GM18520 (cell line): Measurements from ENCODE around the gene ANXA3.

Source experiments
- ATAC-seq: cut with Tn5 transposase; IDR thresholded peaks from one replicate; pipeline ENCODE4 v1.9.1; 2021; ENCODE audit not compliant: unreplicated experiment

ANXA3 gene

GRCh38 chr4:78610546-78611214 is 59.1 kb downstream of the ANXA3 start:
- no peak for ATAC-seq

DNA sequence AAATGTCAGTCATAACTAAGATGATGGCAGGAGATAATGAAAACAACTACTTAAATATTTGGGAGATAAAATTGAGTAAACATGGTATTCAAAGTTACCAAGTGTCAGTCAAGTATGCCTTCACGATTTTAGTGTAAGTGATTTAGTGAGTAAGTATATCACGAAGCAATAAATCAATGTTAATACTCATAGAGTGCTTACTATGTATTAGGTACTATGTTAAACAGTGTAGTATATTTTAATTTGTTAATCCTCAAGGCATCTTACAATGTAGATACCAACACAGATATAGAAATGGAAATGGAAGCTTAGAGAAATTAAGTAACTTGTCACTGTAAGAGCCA is 59.6 kb downstream of the ANXA3 start:
- no peak for ATAC-seq

GRCh38 chr4:78612398-78613178 is 61.0 kb downstream of the ANXA3 start:
- ATAC-seq, result no peak

GRCh38 chr4:78613522-78614321 is 62.2 kb downstream of the ANXA3 start:
- ATAC-seq, result peak; percentile 79

DNA sequence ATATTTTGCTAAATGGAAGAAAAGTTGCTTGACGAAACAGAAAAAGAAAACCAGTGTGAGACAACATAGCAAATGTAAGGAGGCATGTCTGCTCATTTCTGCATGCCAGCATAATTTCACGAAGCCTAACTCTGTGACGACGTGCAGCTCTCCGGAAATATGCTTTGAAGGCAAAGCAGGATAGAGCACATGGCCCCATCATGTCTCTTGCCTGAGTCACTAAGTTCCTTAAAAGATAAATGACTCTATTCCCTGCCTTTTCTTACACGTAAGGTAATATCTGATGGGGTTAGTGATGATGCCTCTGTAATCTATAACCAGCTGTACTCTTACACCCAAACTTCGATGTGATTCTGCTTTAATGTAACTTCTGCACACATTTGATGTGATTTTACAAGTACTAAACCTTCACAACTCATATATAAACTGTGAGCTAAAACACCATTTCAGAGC is 64.5 kb downstream of the ANXA3 start:
- no peak for ATAC-seq

- ATAC-seq, result no peak
Observed at GRCh38 chr4:78618436-78618835, 66.9 kb downstream of the ANXA3 start.

- no peak for ATAC-seq
Observed at GRCh38 chr4:78621395-78621794, 69.8 kb downstream of the ANXA3 start.

DNA sequence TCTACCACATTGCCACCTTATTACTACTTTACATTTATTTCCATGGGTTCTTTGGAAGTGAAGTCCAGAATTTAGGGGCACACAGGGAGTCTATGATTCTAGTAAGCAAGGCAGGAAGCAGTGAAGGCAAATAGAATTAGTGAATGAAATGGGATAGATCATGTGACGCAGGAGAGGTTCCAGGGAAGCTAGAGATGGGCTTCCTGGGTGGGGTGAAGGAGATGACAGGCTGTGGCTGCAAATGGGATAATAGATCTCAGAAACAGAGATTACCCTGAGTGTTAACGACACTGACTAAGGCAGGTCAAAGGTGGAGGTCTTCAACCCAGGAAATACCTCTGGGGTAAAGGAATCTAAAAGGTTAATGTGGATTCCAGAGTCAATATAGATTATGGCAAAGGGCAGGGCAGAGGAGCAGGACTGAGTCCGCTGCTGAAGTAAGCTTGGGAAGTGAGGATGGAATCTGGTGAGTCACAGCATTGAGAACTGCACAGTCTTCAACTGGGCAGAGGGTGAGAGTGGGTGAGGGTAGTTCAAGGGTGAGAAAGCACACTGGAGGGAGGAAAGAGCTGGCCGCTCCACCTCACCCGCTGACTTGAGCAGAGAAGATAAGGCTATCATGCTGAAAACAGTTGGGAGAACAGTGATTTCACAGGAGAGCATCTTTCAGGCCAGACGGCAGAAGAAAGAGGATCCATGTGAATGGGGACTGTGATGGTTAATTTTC is 70.8 kb downstream of the ANXA3 start:
- ATAC-seq, result no peak

- ATAC-seq, result no peak
Observed at GRCh38 chr4:78624048-78624447, 72.5 kb downstream of the ANXA3 start.

DNA sequence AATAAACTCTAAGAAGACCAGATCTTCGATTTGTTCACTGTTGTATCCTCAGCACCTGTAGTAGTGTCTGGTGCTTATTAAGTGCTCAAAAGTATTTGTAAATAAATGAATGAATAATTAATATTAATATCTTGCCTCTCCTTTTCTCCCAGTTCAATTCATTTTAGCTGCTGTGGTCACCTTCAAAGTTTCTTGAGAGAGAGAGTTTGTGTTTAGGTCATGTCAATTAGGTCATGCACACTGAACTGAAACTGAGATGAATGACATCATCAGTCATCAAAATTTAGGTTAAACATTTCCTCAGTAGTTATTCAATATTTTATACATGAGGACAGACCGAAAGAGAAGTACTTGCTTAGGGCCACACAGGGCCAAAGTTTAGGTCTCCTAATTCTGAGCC is 73.5 kb downstream of the ANXA3 start:
- peak; percentile 28 for ATAC-seq

DNA sequence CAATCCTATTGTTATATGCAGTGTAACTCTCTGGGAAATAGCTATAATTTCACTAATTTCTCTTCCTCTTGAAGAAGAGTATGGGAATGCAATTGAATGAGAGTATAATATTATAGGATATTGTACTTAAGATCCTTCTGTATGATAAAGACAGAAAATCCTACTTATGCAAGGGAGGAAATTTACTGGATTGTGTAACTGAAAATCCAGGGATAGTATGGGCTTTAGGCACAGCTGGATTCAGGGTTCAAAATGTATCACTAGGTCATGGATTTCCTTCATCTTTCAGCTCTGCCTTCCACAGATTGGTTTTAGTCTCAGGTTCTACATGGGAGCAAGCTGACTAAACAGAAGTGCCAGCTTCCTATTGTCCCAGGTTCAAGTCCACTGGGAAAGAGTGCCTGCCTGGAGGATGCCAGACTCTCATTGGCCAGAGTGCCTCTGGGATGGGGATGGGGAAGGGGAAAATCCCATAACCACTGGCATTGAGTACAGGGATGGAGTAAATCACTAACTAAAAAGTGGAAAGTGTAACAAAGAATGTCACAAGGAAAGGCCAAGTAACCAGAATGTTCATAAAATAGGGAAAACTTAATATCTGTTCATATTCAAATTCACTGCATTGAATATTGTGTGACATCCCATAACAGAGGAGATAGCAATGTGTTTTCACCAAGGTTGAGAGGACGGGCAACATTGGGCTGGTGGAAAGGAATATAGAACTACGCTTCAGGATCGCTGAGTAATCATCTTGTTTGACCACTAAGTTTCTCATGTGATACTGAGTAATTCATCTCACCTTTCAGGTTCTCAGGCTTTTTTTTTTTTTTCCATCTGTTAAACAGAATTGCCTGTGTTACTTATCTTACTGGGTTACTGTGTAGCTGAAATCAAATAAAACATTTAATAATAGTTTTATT is 75.7 kb downstream of the ANXA3 start:
- ATAC-seq, result peak; percentile 30

DNA sequence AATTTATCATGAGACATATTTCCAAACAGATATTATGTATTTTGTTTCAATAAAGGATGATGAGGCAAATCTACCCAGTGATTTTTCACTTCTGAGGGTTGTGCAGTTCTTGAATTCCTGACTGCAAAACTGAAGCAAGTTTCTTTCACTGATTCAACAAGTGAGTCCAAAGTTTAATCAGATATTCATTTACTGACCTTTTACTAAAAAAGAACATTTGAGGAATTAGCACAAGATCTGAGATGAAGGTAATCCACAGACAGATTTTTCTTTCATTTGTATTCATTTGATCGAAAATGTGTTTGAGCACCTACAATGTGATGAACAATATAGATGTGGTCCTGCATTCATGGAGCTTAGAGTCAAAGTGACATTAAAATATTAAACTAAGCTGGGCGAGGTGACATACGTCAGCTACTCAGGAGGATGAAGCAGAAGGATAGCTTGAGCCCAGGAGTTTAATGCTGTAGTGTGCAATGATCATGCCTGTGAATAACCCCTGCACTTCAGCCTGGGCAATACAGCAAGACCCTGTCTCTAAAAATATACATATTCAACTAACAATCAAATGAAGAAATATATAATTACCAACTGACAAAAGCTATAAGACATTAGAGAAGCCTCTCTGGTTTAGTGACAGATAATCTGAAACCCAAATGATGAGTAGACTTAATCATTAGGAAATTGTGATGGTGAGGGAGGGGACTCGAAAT is 76.6 kb downstream of the ANXA3 start:
- no peak for ATAC-seq

DNA sequence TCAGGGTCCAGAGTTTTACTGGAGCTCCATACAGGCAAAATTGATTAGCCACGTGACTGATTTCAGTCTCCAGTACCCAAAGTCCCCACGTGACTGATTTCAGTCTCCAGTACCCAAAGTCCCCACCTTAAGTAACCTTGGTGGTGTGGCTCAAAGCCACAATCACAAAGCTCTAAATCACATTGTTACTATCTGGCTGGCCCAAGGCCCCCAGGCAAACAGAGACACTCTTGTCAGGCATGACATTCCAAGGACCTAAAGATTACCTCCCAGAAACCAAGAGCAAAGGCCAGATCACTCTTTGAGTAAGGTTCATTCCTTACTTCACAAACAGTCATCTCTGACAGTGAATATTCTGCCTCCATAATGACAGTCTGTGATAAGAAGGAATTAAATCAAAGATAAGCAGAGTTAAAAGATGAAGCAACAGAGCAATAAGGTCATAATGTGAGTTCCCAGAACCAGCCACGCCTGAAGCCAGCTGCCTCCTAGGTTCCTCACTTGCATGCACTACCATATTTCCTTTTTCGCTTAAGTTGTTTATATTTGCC is 78.5 kb downstream of the ANXA3 start:
- ATAC-seq, result no peak

DNA sequence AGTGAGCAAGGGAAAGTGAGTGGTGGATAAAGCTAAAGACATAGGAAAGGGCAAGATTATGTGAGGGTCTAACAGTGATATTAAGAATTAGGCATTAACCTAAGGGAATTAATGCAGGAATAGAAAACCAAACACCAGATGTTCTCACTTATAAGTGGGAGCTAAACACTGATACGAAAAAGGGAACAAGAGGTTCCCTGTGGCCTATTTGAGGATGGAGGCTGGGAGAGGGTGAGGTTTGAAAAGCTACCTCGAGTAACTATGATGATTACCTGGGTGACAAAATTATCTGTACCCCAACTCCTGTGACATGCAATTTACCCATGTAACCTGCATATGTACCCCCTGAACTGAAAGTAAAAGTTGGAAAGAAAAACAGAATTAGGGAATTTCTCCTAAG is 79.0 kb downstream of the ANXA3 start:
- no peak for ATAC-seq

DNA sequence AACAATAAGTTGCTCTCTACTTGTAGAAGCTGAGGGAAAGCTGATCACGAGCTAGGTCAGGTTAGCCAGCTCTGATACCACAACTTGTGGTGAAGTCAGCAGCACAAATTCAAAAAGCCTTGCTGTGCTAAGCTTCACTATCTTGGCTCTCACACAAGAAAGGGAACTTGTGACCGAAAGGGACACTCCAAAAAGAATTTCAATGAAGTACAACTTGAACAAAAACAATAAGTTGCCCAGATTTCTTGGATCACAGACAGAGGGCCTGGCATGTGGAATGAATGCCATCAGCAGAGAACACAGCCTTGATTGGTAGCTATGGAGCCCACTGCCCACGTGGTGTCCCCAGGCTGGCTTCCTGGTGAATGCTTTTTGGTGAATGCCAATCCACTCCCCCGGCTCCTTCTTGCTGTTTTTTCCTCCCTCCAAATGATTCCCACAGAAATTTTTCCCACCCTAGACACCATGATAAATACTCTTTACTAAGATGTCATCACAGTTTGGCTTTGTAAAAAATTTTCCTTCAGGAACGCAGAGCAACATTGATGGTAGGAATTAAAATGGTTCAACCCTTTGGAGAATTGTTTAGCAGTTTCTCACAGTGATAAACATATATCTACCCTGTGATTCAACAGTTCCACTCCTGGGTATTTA is 82.6 kb downstream of the ANXA3 start:
- ATAC-seq, result no peak

GRCh38 chr4:78638337-78639172 is 87.0 kb downstream of the ANXA3 start:
- ATAC-seq, result peak; percentile 71

- ATAC-seq, result no peak
Observed at GRCh38 chr4:78640714-78641113, 89.1 kb downstream of the ANXA3 start.

DNA sequence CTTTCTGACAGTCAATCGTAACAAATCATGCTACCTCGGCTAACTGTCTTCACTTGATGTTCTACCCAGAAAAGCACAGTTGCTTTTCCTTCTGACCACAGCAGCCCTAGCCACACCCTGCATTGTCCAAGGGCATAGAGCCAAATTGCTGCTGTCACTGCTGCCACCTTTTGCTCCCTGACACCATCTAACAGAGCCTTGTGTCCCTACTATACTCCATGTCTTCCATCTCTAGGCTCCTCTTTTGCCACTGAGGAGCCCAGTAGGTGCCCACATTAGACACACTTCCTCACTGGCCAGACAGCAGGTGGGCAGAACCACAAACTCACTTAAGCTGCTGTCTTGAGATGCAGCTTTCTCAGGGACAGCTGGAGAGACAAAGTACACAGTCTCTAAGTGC is 91.4 kb downstream of the ANXA3 start:
- no peak for ATAC-seq
